Osteoblast (primary cell): Measurements from ENCODE around the gene NUP50. TPM values are rescaled to one million over a fixed set of nuclear protein-coding genes. Genes with fewer than 3 reads are reported as not detected.

ENCODE experiments used
- DNase-seq: peaks from one replicate; pipeline ENCODE4 v3.0.0; 2011; ENCODE audit warnings: low spot score, mixed read lengths; ENCODE audit not compliant: insufficient read length; ENCODE audit errors: missing footprints
- H2AFZ ChIP-seq: 2 replicates; pipeline ENCODE4 v1.6.0; 2011; ENCODE audit warnings: mild to moderate bottlenecking, low read length
- H3K27ac ChIP-seq: 2 replicates; pipeline ENCODE4 v1.5.1; 2011; ENCODE audit warnings: mild to moderate bottlenecking, low read depth, low read length, moderate library complexity
- H3K27me3 ChIP-seq: 2 replicates; pipeline ENCODE4 v1.6.0; 2012; ENCODE audit warnings: mild to moderate bottlenecking, control low read depth, inconsistent platforms, low read length, moderate library complexity; ENCODE audit not compliant: insufficient read depth
- H3K36me3 ChIP-seq: 2 replicates; pipeline ENCODE4 v1.5.1; 2011; ENCODE audit warnings: mild to moderate bottlenecking, low read length, control low read depth, moderate library complexity; ENCODE audit not compliant: insufficient read depth
- H3K4me1 ChIP-seq: 2 replicates; pipeline ENCODE4 v1.5.1; 2011; ENCODE audit warnings: mild to moderate bottlenecking, low read length, control low read depth, moderate library complexity; ENCODE audit not compliant: insufficient read depth
- H3K4me2 ChIP-seq: 2 replicates; pipeline ENCODE4 v1.6.0; 2011; ENCODE audit warnings: mild to moderate bottlenecking, low read length; ENCODE audit not compliant: insufficient read depth
- H3K4me3 ChIP-seq: fragments of 200-600 bp; sonication (generic); 3 replicates; pipeline ENCODE4 v1.5.1; 2012; ENCODE audit warnings: mild to moderate bottlenecking, low read length, inconsistent platforms; ENCODE audit not compliant: insufficient read depth
- H3K79me2 ChIP-seq: 2 replicates; pipeline ENCODE4 v1.6.0; 2012; ENCODE audit warnings: mild to moderate bottlenecking, low read length, control low read depth, inconsistent platforms; ENCODE audit not compliant: insufficient read depth
- H3K9me3 ChIP-seq: 2 replicates; pipeline ENCODE4 v1.5.1; 2011; ENCODE audit warnings: low read depth, low read length, control low read depth
- H4K20me1 ChIP-seq: 2 replicates; pipeline ENCODE4 v1.6.0; 2012; ENCODE audit warnings: mild to moderate bottlenecking, low read length, control low read depth; ENCODE audit not compliant: insufficient read depth
- total RNA-seq: library from RNA; depleted of rRNA; stranded (reverse); fragments of >200 nt; gene quantifications from 2 replicates; pipeline ENCODE4 v1.2.3, GENCODE V29; 2012
- TF ChIP-seq, protein P1 (sequence below): IDR thresholded peaks from 2 replicates; pipeline ENCODE4 v1.5.1; 2011; ENCODE audit warnings: mild to moderate bottlenecking, low read depth, low read length, moderate library complexity; ENCODE audit errors: extremely low read depth

The NUP50 gene
- total RNA-seq, 1 donor = 54.3 TPM

DNA sequence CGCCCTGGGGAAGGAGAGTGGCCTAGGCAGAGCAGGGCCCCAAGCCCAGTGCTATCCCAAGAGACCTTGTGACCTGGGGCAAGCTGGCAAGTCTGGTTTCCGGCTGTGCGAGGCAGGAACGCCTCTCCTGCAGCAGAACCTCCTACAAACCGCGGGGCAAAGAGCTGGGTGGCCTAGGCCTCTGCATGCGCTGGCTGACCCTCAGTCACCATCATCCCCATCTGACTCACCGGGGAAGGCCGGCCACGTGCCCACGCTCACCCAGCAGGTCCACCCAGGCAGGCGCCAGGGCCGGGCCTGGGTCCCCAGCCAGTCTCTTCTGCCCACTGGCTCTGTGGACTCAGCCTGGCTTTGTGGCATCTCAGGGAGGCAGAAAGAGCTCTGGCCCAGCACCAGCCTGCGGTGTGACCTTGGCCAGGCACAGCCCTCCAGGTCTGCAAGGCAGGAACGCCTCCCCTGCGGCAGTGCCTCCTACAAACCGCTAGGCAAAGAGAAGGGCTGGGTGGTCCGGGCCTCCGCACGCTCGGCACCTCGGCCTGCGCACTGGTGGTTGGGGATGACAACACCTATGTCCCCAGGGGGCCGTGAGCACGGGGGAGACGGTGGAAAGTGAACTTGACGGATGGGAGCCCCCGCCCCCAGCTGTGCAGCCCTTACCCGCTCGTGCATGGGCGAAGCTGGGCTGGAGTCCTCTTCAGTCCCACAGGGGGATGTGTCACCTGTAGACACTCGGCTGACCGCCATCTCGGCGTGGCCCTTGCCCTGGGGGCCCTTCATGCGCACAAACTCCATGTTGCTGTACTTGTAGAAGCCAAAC lies 38.8 kb downstream of the NUP50 start:
- Histone ChIP-seq H3K27ac (peak overlapping the region; percentile 100), H3K9me3 (no peaks in the 10 kb centered on the region), H3K4me3 (peak overlapping the region; percentile 28), H3K4me2 (no peak overlapping the region), H3K79me2 (no peaks in the 10 kb centered on the region), H3K4me1 (peaks cover 21% of the 10 kb centered on the region), H4K20me1 (peaks cover 15% of the 10 kb centered on the region), H2AFZ (no peak overlapping the region), H3K27me3 (no peaks in the 10 kb centered on the region), H3K36me3 (peaks cover 15% of the 10 kb centered on the region)
- TF ChIP-seq, protein P1, sequence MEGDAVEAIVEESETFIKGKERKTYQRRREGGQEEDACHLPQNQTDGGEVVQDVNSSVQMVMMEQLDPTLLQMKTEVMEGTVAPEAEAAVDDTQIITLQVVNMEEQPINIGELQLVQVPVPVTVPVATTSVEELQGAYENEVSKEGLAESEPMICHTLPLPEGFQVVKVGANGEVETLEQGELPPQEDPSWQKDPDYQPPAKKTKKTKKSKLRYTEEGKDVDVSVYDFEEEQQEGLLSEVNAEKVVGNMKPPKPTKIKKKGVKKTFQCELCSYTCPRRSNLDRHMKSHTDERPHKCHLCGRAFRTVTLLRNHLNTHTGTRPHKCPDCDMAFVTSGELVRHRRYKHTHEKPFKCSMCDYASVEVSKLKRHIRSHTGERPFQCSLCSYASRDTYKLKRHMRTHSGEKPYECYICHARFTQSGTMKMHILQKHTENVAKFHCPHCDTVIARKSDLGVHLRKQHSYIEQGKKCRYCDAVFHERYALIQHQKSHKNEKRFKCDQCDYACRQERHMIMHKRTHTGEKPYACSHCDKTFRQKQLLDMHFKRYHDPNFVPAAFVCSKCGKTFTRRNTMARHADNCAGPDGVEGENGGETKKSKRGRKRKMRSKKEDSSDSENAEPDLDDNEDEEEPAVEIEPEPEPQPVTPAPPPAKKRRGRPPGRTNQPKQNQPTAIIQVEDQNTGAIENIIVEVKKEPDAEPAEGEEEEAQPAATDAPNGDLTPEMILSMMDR = no peak
- peak; percentile 88 for DNase-seq

DNA sequence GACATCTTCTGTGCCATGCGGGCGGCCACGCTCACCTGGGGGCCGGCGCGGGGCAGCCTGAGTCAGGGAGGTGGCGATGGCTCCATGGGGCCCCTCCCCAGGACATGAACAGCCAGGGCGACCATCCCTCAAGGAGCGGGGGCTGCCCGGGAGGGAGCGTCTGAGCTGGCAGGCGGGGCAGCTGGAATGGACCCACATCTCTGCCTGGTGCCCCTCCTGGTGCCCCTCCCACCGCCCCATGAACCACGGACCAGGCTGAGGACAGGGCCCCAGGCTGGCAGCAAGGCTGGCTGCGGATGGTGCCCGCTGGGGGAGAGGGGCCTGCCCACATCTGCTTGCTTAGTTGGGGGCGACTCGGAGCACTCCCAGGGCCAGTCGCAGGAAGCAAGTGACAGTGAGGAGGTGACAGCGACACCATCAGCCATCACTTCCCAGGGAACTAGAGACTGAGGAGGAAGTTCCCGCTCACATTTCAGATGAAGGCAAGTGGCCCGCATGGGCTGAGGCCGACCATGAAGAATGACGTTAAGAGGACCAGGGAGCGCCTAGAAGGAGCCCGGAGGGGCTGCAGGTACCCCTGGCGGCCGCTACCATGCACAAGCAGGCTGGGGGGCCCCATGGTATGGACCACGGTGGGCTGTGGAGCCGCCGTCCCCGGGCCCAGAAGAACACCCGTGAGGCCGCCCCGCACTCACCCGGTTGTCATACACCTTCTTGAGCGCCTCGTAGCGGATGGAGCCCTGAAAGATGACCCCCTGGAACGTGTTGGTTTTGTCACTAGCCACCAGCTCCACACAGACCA lies 39.6 kb downstream of the NUP50 start:
- Histone ChIP-seq H3K4me3 (no peak overlapping the region), H3K4me2 (no peak overlapping the region), H3K27me3 (no peaks in the 10 kb centered on the region), H3K36me3 (peaks cover 15% of the 10 kb centered on the region), H2AFZ (no peak overlapping the region), H3K79me2 (no peaks in the 10 kb centered on the region), H3K27ac (no peak overlapping the region), H4K20me1 (peaks cover 18% of the 10 kb centered on the region), H3K9me3 (no peaks in the 10 kb centered on the region), H3K4me1 (peaks cover 24% of the 10 kb centered on the region)
- DNase-seq = no peak
- TF ChIP-seq, protein P1 = no peak

DNA sequence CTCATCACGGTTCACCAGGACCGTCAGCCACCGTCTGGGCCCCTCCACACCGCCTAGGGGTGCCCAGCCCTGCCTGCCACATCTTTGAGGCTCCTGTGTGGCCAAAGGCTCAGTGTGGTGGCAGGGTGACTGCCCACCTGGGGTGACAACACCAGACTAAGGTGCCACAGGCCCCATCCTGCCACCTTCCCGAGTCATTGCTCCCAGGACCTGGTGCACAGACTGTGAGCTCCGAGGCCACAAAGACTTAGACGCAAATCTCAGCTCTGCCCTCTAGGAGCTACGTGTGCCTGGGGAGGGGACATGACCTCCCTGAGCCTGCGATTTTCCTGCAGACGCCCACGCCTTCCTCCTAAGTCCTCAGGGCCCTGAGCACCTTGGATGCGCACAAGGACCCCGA lies 40.5 kb downstream of the NUP50 start:
- TF ChIP-seq, protein P1 = no peak
- H3K27ac ChIP-seq = no peak overlapping the region
- no peak overlapping the region for H2AFZ ChIP-seq
- no peaks in the 10 kb centered on the region for H3K9me3 ChIP-seq
- DNase-seq = no peak
- no peak overlapping the region for H3K4me3 ChIP-seq
- H3K27me3 ChIP-seq = no peaks in the 10 kb centered on the region
- H3K4me2 ChIP-seq = no peak overlapping the region
- H4K20me1 ChIP-seq = peaks cover 26% of the 10 kb centered on the region
- peaks cover 25% of the 10 kb centered on the region for H3K4me1 ChIP-seq
- peaks cover 11% of the 10 kb centered on the region for H3K36me3 ChIP-seq
- H3K79me2 ChIP-seq = peaks cover 3% of the 10 kb centered on the region

DNA sequence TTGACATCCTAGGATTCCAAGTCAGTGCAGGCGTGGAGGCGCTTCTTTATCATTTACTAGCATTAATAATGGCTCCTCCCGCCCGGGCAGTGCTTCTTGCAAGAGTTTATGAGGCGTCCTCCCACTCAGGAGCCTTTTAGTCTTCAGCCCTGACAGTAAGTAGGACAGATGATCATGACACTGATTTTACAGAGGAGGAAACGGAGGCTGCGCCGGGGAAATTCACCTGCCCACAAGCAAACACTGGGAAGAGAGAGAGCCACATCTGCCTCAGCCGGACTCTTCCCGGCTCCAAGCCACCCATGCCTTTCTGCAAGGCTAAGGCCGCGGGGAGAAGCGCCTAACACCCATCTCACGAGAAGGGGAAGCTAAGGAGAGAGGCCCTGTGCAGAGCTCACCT lies 41.1 kb downstream of the NUP50 start:
- no peaks in the 10 kb centered on the region for H3K9me3 ChIP-seq
- TF ChIP-seq, protein P1 = no peak
- DNase-seq = no peak
- H3K27ac ChIP-seq = no peak overlapping the region
- peaks cover 9% of the 10 kb centered on the region for H3K79me2 ChIP-seq
- H3K36me3 ChIP-seq = peaks cover 7% of the 10 kb centered on the region
- no peak overlapping the region for H2AFZ ChIP-seq
- no peak overlapping the region for H3K4me3 ChIP-seq
- H3K27me3 ChIP-seq = no peaks in the 10 kb centered on the region
- no peak overlapping the region for H3K4me2 ChIP-seq
- H4K20me1 ChIP-seq = peaks cover 26% of the 10 kb centered on the region
- H3K4me1 ChIP-seq = peaks cover 31% of the 10 kb centered on the region
